HEK293 (cell line): ENCODE data around the gene PRUNE2.

Experiments
- CTCF ChIA-PET: fragments of 350-600 bp; formaldehyde crosslinking; extraction: SDS; loops from one replicate; lab custom pipeline; 2021; ENCODE audit warnings: antibody characterized with exemption; lab: Yijun Ruan, JAX
- POLR2A ChIA-PET: fragments of 300-600 bp; formaldehyde crosslinking; extraction: SDS; loops from one replicate; lab custom pipeline; 2020; ENCODE audit warnings: antibody characterized with exemption, inconsistent platforms; lab: Yijun Ruan, JAX
- H3K27ac ChIP-seq: fragments of 200-500 bp; sonication (Bioruptor generic); 2 replicates; pipeline ENCODE4 v1.5.1; 2014; ENCODE audit warnings: low read depth, low read length, control low read depth, inconsistent platforms; ENCODE audit errors: extremely low read depth
- H3K36me3 ChIP-seq, 2 experiments: fragments of 200-500 bp in 1 of 2; sonication (Bioruptor generic) in 1 of 2; 1 replicate in 1 of 2; 2 replicates in 1 of 2; pipeline ENCODE4 v1.5.1; 2014 to 2017; ENCODE audit warnings: inconsistent platforms in 2 of 2, low read length in 2 of 2; ENCODE audit not compliant: control insufficient read depth in 2 of 2, insufficient read depth in 1 of 2
- H3K4me1 ChIP-seq: fragments of 200-500 bp; sonication (Bioruptor generic); 2 replicates; pipeline ENCODE4 v1.5.1; 2014; ENCODE audit warnings: mild to moderate bottlenecking, low read length, inconsistent platforms; ENCODE audit not compliant: control insufficient read depth, insufficient read depth
- H3K4me3 ChIP-seq: 2 replicates; pipeline ENCODE4 v1.5.1; 2011; ENCODE audit warnings: low read depth, mild to moderate bottlenecking, control low read depth, low read length, moderate library complexity
- H3K9me3 ChIP-seq: fragments of 200-500 bp; sonication (Bioruptor generic); 2 replicates; pipeline ENCODE4 v1.5.1; 2014; ENCODE audit warnings: low read depth, low read length, inconsistent platforms; ENCODE audit not compliant: control insufficient read depth, insufficient read depth
- BCL11B ChIP-seq: fragments of 450-650 bp; formaldehyde crosslinking; IDR thresholded peaks from 2 replicates; pipeline ENCODE4 v1.5.1; 2016; ENCODE audit warnings: low read depth, missing biosample characterization, missing genetic modification characterization
- GLI2 ChIP-seq: fragments of 450-650 bp; formaldehyde crosslinking; IDR thresholded peaks from 2 replicates; pipeline ENCODE4; 2017; ENCODE audit warnings: missing biosample characterization, missing genetic modification characterization, low read depth, borderline replicate concordance
- PRDM1 ChIP-seq: fragments of 450-650 bp; formaldehyde crosslinking; IDR thresholded peaks from 2 replicates; pipeline ENCODE4; 2016; ENCODE audit warnings: missing biosample characterization, missing genetic modification characterization
- SCRT1 ChIP-seq: fragments of 450-650 bp; formaldehyde crosslinking; IDR thresholded peaks from 2 replicates; pipeline ENCODE4 v1.5.1; 2016; ENCODE audit warnings: missing biosample characterization, missing genetic modification characterization, borderline replicate concordance
- WT1 ChIP-seq: fragments of 450-650 bp; formaldehyde crosslinking; IDR thresholded peaks from 2 replicates; pipeline ENCODE4 v1.5.1; 2016; ENCODE audit warnings: missing biosample characterization, missing genetic modification characterization
- ZFHX2 ChIP-seq: fragments of 450-650 bp; formaldehyde crosslinking; conservative IDR thresholded peaks from 2 replicates; pipeline ENCODE4 v1.5.1; 2016; ENCODE audit warnings: missing biosample characterization, missing genetic modification characterization
- ZNF121 ChIP-seq: fragments of 450-650 bp; formaldehyde crosslinking; IDR thresholded peaks from 2 replicates; pipeline ENCODE4 v1.5.1; 2016; ENCODE audit warnings: missing biosample characterization, missing genetic modification characterization
- ZNF132 ChIP-seq: fragments of 450-650 bp; formaldehyde crosslinking; IDR thresholded peaks from 2 replicates; pipeline ENCODE4 v1.5.1; 2017; ENCODE audit warnings: missing biosample characterization, missing genetic modification characterization, borderline replicate concordance
- ZNF221 ChIP-seq: fragments of 450-650 bp; formaldehyde crosslinking; IDR thresholded peaks from 2 replicates; pipeline ENCODE4 v1.5.1; 2017; ENCODE audit warnings: missing biosample characterization, missing genetic modification characterization, borderline replicate concordance
- ZNF354C ChIP-seq: fragments of 450-650 bp; formaldehyde crosslinking; IDR thresholded peaks from 2 replicates; pipeline ENCODE4 v1.5.1; 2016; ENCODE audit warnings: missing biosample characterization, missing genetic modification characterization, low read depth, borderline replicate concordance
- ZNF37A ChIP-seq: fragments of 450-650 bp; IDR thresholded peaks from 2 replicates; pipeline ENCODE4 v1.5.1; 2018; ENCODE audit warnings: missing biosample characterization, missing genetic modification characterization
- ZNF391 ChIP-seq: fragments of 450-650 bp; formaldehyde crosslinking; IDR thresholded peaks from 2 replicates; pipeline ENCODE4 v1.5.1; 2016; ENCODE audit warnings: low read depth, missing biosample characterization, missing genetic modification characterization, borderline replicate concordance
- ZNF398 ChIP-seq: fragments of 450-650 bp; formaldehyde crosslinking; IDR thresholded peaks from 2 replicates; pipeline ENCODE4 v1.5.1; 2017; ENCODE audit warnings: missing biosample characterization, missing genetic modification characterization
- ZNF426 ChIP-seq: fragments of 450-650 bp; formaldehyde crosslinking; IDR thresholded peaks from 2 replicates; pipeline ENCODE4 v1.5.1; 2017; ENCODE audit warnings: missing biosample characterization, missing genetic modification characterization, mild to moderate bottlenecking, inconsistent platforms, moderate library complexity
- ZNF48 ChIP-seq: fragments of 450-650 bp; formaldehyde crosslinking; IDR thresholded peaks from 2 replicates; pipeline ENCODE4 v1.5.1; 2016; ENCODE audit warnings: missing biosample characterization, missing genetic modification characterization
- ZNF501 ChIP-seq: fragments of 450-650 bp; formaldehyde crosslinking; IDR thresholded peaks from 2 replicates; pipeline ENCODE4 v1.5.1; 2016; ENCODE audit warnings: missing biosample characterization, missing genetic modification characterization
- ZNF549 ChIP-seq: fragments of 450-650 bp; IDR thresholded peaks from 2 replicates; pipeline ENCODE4 v1.5.1; 2018; ENCODE audit warnings: missing biosample characterization, missing genetic modification characterization, mild to moderate bottlenecking, inconsistent platforms, moderate library complexity
- ZNF555 ChIP-seq: fragments of 450-650 bp; formaldehyde crosslinking; conservative IDR thresholded peaks from 2 replicates; pipeline ENCODE4 v1.5.1; 2017; ENCODE audit warnings: missing biosample characterization, mild to moderate bottlenecking, missing genetic modification characterization, inconsistent platforms
- ZNF596 ChIP-seq: fragments of 450-650 bp; IDR thresholded peaks from 2 replicates; pipeline ENCODE4 v1.5.0; 2018; ENCODE audit warnings: missing biosample characterization, mild to moderate bottlenecking, missing genetic modification characterization, moderate library complexity
- ZNF701 ChIP-seq: fragments of 450-650 bp; formaldehyde crosslinking; IDR thresholded peaks from 2 replicates; pipeline ENCODE4 v1.5.1; 2016; ENCODE audit warnings: missing biosample characterization, missing genetic modification characterization
- ZNF704 ChIP-seq: fragments of 450-650 bp; formaldehyde crosslinking; IDR thresholded peaks from 2 replicates; pipeline ENCODE4 v1.5.1; 2016; ENCODE audit warnings: missing biosample characterization, missing genetic modification characterization
- ZNF747 ChIP-seq: fragments of 450-650 bp; formaldehyde crosslinking; IDR thresholded peaks from 2 replicates; pipeline ENCODE4 v1.5.1; 2016; ENCODE audit warnings: missing biosample characterization, missing genetic modification characterization
- TF ChIP-seq, protein P1 (sequence below): fragments of 450-650 bp; formaldehyde crosslinking; IDR thresholded peaks from 2 replicates; pipeline ENCODE4 v1.5.1; 2016; ENCODE audit warnings: missing biosample characterization, missing genetic modification characterization
- TF ChIP-seq, protein P2 (sequence below): fragments of 450-650 bp; formaldehyde crosslinking; IDR thresholded peaks from 2 replicates; pipeline ENCODE4 v1.5.1; 2016; ENCODE audit warnings: missing biosample characterization, missing genetic modification characterization
- TF ChIP-seq, protein P3 (sequence below): fragments of 450-650 bp; formaldehyde crosslinking; IDR thresholded peaks from 2 replicates; pipeline ENCODE4 v1.5.1; 2016; ENCODE audit warnings: missing biosample characterization, missing genetic modification characterization, borderline replicate concordance

PRUNE2 gene

GRCh38 chr9:76884823-76885222, 21.1 kb downstream of the PRUNE2 start (continued):
- TF ChIP-seq, protein P1, sequence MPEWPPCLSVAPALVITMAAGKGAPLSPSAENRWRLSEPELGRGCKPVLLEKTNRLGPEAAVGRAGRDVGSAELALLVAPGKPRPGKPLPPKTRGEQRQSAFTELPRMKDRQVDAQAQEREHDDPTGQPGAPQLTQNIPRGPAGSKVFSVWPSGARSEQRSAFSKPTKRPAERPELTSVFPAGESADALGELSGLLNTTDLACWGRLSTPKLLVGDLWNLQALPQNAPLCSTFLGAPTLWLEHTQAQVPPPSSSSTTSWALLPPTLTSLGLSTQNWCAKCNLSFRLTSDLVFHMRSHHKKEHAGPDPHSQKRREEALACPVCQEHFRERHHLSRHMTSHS (tag by site-specific recombination), result no peak
- TF ChIP-seq ZNF121 (tag by site-specific recombination) (no peak), ZNF704 (tag by site-specific recombination) (no peak), ZNF701 (tag by site-specific recombination) (no peak), ZNF549 (tag by site-specific recombination) (no peak), SCRT1 (tag by site-specific recombination) (no peak), ZNF354C (tag by site-specific recombination) (no peak), ZNF596 (tag by site-specific recombination) (no peak), ZNF747 (tag by site-specific recombination) (no peak), BCL11B (tag by site-specific recombination) (no peak), ZNF501 (tag by site-specific recombination) (no peak), ZFHX2 (no peak)
- TF ChIP-seq, protein P2, sequence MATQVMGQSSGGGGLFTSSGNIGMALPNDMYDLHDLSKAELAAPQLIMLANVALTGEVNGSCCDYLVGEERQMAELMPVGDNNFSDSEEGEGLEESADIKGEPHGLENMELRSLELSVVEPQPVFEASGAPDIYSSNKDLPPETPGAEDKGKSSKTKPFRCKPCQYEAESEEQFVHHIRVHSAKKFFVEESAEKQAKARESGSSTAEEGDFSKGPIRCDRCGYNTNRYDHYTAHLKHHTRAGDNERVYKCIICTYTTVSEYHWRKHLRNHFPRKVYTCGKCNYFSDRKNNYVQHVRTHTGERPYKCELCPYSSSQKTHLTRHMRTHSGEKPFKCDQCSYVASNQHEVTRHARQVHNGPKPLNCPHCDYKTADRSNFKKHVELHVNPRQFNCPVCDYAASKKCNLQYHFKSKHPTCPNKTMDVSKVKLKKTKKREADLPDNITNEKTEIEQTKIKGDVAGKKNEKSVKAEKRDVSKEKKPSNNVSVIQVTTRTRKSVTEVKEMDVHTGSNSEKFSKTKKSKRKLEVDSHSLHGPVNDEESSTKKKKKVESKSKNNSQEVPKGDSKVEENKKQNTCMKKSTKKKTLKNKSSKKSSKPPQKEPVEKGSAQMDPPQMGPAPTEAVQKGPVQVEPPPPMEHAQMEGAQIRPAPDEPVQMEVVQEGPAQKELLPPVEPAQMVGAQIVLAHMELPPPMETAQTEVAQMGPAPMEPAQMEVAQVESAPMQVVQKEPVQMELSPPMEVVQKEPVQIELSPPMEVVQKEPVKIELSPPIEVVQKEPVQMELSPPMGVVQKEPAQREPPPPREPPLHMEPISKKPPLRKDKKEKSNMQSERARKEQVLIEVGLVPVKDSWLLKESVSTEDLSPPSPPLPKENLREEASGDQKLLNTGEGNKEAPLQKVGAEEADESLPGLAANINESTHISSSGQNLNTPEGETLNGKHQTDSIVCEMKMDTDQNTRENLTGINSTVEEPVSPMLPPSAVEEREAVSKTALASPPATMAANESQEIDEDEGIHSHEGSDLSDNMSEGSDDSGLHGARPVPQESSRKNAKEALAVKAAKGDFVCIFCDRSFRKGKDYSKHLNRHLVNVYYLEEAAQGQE, result no peak
- TF ChIP-seq, protein P3, sequence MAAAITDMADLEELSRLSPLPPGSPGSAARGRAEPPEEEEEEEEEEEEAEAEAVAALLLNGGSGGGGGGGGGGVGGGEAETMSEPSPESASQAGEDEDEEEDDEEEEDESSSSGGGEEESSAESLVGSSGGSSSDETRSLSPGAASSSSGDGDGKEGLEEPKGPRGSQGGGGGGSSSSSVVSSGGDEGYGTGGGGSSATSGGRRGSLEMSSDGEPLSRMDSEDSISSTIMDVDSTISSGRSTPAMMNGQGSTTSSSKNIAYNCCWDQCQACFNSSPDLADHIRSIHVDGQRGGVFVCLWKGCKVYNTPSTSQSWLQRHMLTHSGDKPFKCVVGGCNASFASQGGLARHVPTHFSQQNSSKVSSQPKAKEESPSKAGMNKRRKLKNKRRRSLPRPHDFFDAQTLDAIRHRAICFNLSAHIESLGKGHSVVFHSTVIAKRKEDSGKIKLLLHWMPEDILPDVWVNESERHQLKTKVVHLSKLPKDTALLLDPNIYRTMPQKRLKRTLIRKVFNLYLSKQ, result no peak

GRCh38 chr9:76883341-76883855, 22.5 kb downstream of the PRUNE2 start:
- ChIA-PET POLR2A (no interaction called here), CTCF (interaction anchor here (0.7 kb wide), 1 partner anchor 172 kb away, joined by 3 read pairs; no protein-coding TSS in a partner anchor)
- no peak overlapping the region for H3K27ac ChIP-seq
- H3K36me3 ChIP-seq, result no peaks in the 10 kb centered on the region
- H3K9me3 ChIP-seq, result no peaks in the 10 kb centered on the region
- H3K4me3 ChIP-seq, result no peak overlapping the region
- no peaks in the 10 kb centered on the region for H3K4me1 ChIP-seq
- TF ChIP-seq ZNF391 (tag by site-specific recombination), result no peak
- TF ChIP-seq ZNF48 (tag by site-specific recombination), result no peak
- TF ChIP-seq PRDM1 (tag by site-specific recombination), result no peak
- no peak for TF ChIP-seq ZNF555 (tag by site-specific recombination)
- no peak for TF ChIP-seq ZNF132
- TF ChIP-seq ZNF37A (tag by site-specific recombination), result no peak
- no peak for TF ChIP-seq ZNF398 (tag by site-specific recombination)
- no peak for TF ChIP-seq WT1
- no peak for TF ChIP-seq ZNF426 (tag by site-specific recombination)
- no peak for TF ChIP-seq GLI2 (tag by site-specific recombination)
- TF ChIP-seq ZNF221, result no peak
- TF ChIP-seq, protein P2, result no peak
